ENCODE data around the gene TMEM272.

GRCh38 chr13:51780099-51780498 is 64.9 kb downstream of the TMEM272 start:
- TF ChIP-seq CTCF (IDR thresholded peaks at IDR 0.05; ENCODE audit: low read depth, low read length) = no peak
- TF ChIP-seq MYC (IDR thresholded peaks at IDR 0.05; ENCODE audit: low read depth, low read length) = no peak

Measured in NB4 (cell line).